Upper lobe of left lung (tissue), 4 donors: ENCODE results near the gene SLC1A2.

ENCODE experiments used
- CTCF ChIP-seq, 6 experiments: fragments of 450-650 bp in 4 of 6; fragments of 200-600 bp in 2 of 6; sonication (generic) in 2 of 6; IDR thresholded peaks; one replicate each; pipeline ENCODE4 v1.5.1; 2016 to 2019; ENCODE audit warnings: antibody characterized with exemption in 6 of 6
- EP300 ChIP-seq, 4 donors: sonication (generic); formaldehyde crosslinking; IDR thresholded peaks; one replicate each; pipeline ENCODE4 v1.5.1; 2017; ENCODE audit warnings: antibody characterized with exemption in 4 of 4, control low read depth in 2 of 4
- POLR2A ChIP-seq, 4 donors: fragments of 450-650 bp; IDR thresholded peaks; one replicate each; pipeline ENCODE4 v1.5.1; 2016 to 2017; ENCODE audit warnings: antibody characterized with exemption in 4 of 4, mild to moderate bottlenecking in 2 of 4
- POLR2AphosphoS5 ChIP-seq, 2 donors: sonication (generic); formaldehyde crosslinking; IDR thresholded peaks; one replicate each; pipeline ENCODE4 v1.5.1; 2017; ENCODE audit warnings: antibody characterized with exemption in 2 of 2

GRCh38 chr11:35277827-35278226 is 141.5 kb downstream of the SLC1A2 start:
- TF ChIP-seq POLR2A (IDR thresholded peaks at IDR 0.05) (no peak), POLR2AphosphoS5 (IDR thresholded peaks at IDR 0.05) (no peak), CTCF (IDR thresholded peaks at IDR 0.05) (no peak), EP300 (IDR thresholded peaks at IDR 0.05) (no peak)
